ENCODE data around the gene EPPIN. TPM values are rescaled to one million over a fixed set of nuclear protein-coding genes. Genes with fewer than 3 reads are reported as not detected.

Gene EPPIN
- polyA plus RNA-seq, 3 donors from 2014 or later, result not detected

GRCh38 chr20:45564760-45565276, 17.6 kb upstream of the EPPIN start:
- no peak for DNase-seq
- no peak overlapping the region for H3K27ac Mint-ChIP-seq
- no peaks in the 10 kb centered on the region for H3K36me3 Mint-ChIP-seq
- H3K27me3 Mint-ChIP-seq (ENCODE audit: low read depth in 3 of 3), result peaks cover 0 to 5% (median 4%) of the 10 kb centered on the region in 3 donors
- no peak overlapping the region for H3K4me3 Mint-ChIP-seq
- no peaks in the 10 kb centered on the region for H3K4me1 Mint-ChIP-seq
- no peaks in the 10 kb centered on the region for H3K9me3 Mint-ChIP-seq

GRCh38 chr20:45555198-45555597, 8.0 kb upstream of the EPPIN start:
- DNase-seq, result no peak
- Mint-ChIP-seq H3K4me1 (no peaks in the 10 kb centered on the region), H3K27ac (no peak overlapping the region), H3K4me3 (no peak overlapping the region), H3K27me3 (ENCODE audit: low read depth in 3 of 3) (peaks cover 0 to 11% (median 4%) of the 10 kb centered on the region in 3 donors), H3K9me3 (peaks cover 0 to 2% (median 0%) of the 10 kb centered on the region in 6 donors), H3K36me3 (no peaks in the 10 kb centered on the region)

- Mint-ChIP-seq H3K27ac (no peak overlapping the region), H3K4me1 (no peaks in the 10 kb centered on the region)
Observed at GRCh38 chr20:45552456-45552855, 5.3 kb upstream of the EPPIN start.

GRCh38 chr20:45550765-45551164, 3.6 kb upstream of the EPPIN start:
- Mint-ChIP-seq H3K4me3 (no peak overlapping the region), H3K36me3 (no peaks in the 10 kb centered on the region), H3K9me3 (peaks cover 0 to 2% (median 0%) of the 10 kb centered on the region in 6 donors), H3K27ac (no peak overlapping the region), H3K27me3 (ENCODE audit: low read depth in 3 of 3) (peaks cover 0 to 10% (median 5%) of the 10 kb centered on the region in 3 donors), H3K4me1 (no peaks in the 10 kb centered on the region)
- DNase-seq, result no peak

More at GRCh38 chr20:45552456-45552855, 5.3 kb upstream of the EPPIN start:
- Mint-ChIP-seq H3K4me3 (no peak overlapping the region), H3K9me3 (peaks cover 0 to 2% (median 0%) of the 10 kb centered on the region in 6 donors), H3K27me3 (ENCODE audit: low read depth in 3 of 3) (peaks cover 0 to 10% (median 5%) of the 10 kb centered on the region in 3 donors), H3K36me3 (no peaks in the 10 kb centered on the region)
- no peak for DNase-seq

GRCh38 chr20:45548410-45548809, 1.2 kb upstream of the EPPIN start:
- H3K36me3 Mint-ChIP-seq, result no peaks in the 10 kb centered on the region
- H3K27me3 Mint-ChIP-seq (ENCODE audit: low read depth in 3 of 3), result peaks cover 0 to 7% (median 6%) of the 10 kb centered on the region in 3 donors
- no peak overlapping the region for H3K27ac Mint-ChIP-seq
- H3K4me3 Mint-ChIP-seq, result no peak overlapping the region
- H3K9me3 Mint-ChIP-seq, result peaks cover 0 to 2% (median 0%) of the 10 kb centered on the region in 6 donors
- no peaks in the 10 kb centered on the region for H3K4me1 Mint-ChIP-seq
- DNase-seq, result no peak

GRCh38 chr20:45545754-45546453, 1.3 kb downstream of the EPPIN start:
- no peak overlapping the region for H3K4me3 Mint-ChIP-seq
- peaks cover 0 to 2% (median 0%) of the 10 kb centered on the region in 6 donors for H3K9me3 Mint-ChIP-seq
- no peaks in the 10 kb centered on the region for H3K36me3 Mint-ChIP-seq
- no peak for DNase-seq
- H3K4me1 Mint-ChIP-seq, result no peaks in the 10 kb centered on the region
- H3K27me3 Mint-ChIP-seq (ENCODE audit: low read depth in 3 of 3), result peaks cover 0 to 8% (median 7%) of the 10 kb centered on the region in 3 donors
- no peak overlapping the region for H3K27ac Mint-ChIP-seq

- no peak for DNase-seq
- Mint-ChIP-seq H3K36me3 (no peaks in the 10 kb centered on the region), H3K27ac (no peak overlapping the region), H3K4me3 (no peak overlapping the region), H3K9me3 (peaks cover 0 to 2% (median 0%) of the 10 kb centered on the region in 6 donors), H3K27me3 (ENCODE audit: low read depth in 3 of 3) (peaks cover 0 to 6% (median 5%) of the 10 kb centered on the region in 3 donors), H3K4me1 (no peaks in the 10 kb centered on the region)
Observed at GRCh38 chr20:45545351-45545750, 1.9 kb downstream of the EPPIN start.

GRCh38 chr20:45539382-45539781, 7.8 kb downstream of the EPPIN start, which contains the start of gene WFDC6:
Gene WFDC6, minus strand, starts transcription at chr20:45539482. Its CDS starts 75 bp downstream, at chr20:45539407.
- Mint-ChIP-seq H3K4me1 (no peaks in the 10 kb centered on the region), H3K9me3 (no peaks in the 10 kb centered on the region), H3K27ac (no peak within 1 kb of the TSS), H3K4me3 (no peak within 1 kb of the TSS), H3K36me3 (no peaks in the 10 kb centered on the region), H3K27me3 (ENCODE audit: low read depth in 3 of 3) (peaks cover 3 to 13% (median 4%) of the 10 kb centered on the region in 3 donors)
- no peak for DNase-seq

GRCh38 chr20:45538209-45538799, 8.9 kb downstream of the EPPIN start:
- no peak for DNase-seq
- Mint-ChIP-seq H3K27me3 (ENCODE audit: low read depth in 3 of 3) (peaks cover 3 to 11% (median 4%) of the 10 kb centered on the region in 3 donors), H3K36me3 (no peaks in the 10 kb centered on the region), H3K9me3 (no peaks in the 10 kb centered on the region), H3K4me3 (no peak overlapping the region), H3K4me1 (no peaks in the 10 kb centered on the region), H3K27ac (no peak overlapping the region)

GRCh38 chr20:45527294-45527693, 19.9 kb downstream of the EPPIN start:
- H3K27me3 Mint-ChIP-seq (ENCODE audit: low read depth in 3 of 3), result peaks cover 4 to 8% (median 4%) of the 10 kb centered on the region in 3 donors

GRCh38 chr20:45523821-45524220, 23.4 kb downstream of the EPPIN start:
- Mint-ChIP-seq H3K27ac (no peak overlapping the region), H3K36me3 (no peaks in the 10 kb centered on the region), H3K4me1 (no peaks in the 10 kb centered on the region), H3K4me3 (no peak overlapping the region), H3K27me3 (ENCODE audit: low read depth in 3 of 3) (peaks cover 4 to 12% (median 10%) of the 10 kb centered on the region in 3 donors), H3K9me3 (no peaks in the 10 kb centered on the region)
- DNase-seq, result no peak

More at GRCh38 chr20:45527294-45527693, 19.9 kb downstream of the EPPIN start:
- H3K36me3 Mint-ChIP-seq, result no peaks in the 10 kb centered on the region
- DNase-seq, result no peak
- peaks cover 0 to 1% (median 0%) of the 10 kb centered on the region in 6 donors for H3K9me3 Mint-ChIP-seq
- no peak overlapping the region for H3K4me3 Mint-ChIP-seq
- no peak overlapping the region for H3K27ac Mint-ChIP-seq
- H3K4me1 Mint-ChIP-seq, result no peaks in the 10 kb centered on the region

GRCh38 chr20:45518282-45518681, 28.9 kb downstream of the EPPIN start:
- H3K27me3 Mint-ChIP-seq (ENCODE audit: low read depth in 3 of 3), result peaks cover 4 to 9% (median 6%) of the 10 kb centered on the region in 3 donors

GRCh38 chr20:45515147-45515913, 31.9 kb downstream of the EPPIN start, which contains the start of gene SPINT3:
Gene SPINT3, minus strand, starts transcription at chr20:45515622. Its CDS starts 14 bp downstream, at chr20:45515608.
- no peaks in the 10 kb centered on the region for H3K36me3 Mint-ChIP-seq
- no peaks in the 10 kb centered on the region for H3K4me1 Mint-ChIP-seq
- H3K9me3 Mint-ChIP-seq, result no peaks in the 10 kb centered on the region
- no peak for DNase-seq
- H3K27ac Mint-ChIP-seq, result no peak within 1 kb of the TSS
- H3K27me3 Mint-ChIP-seq (ENCODE audit: low read depth in 3 of 3), result peaks cover 4 to 7% (median 6%) of the 10 kb centered on the region in 3 donors
- H3K4me3 Mint-ChIP-seq, result no peak within 1 kb of the TSS

More at GRCh38 chr20:45518282-45518681, 28.9 kb downstream of the EPPIN start:
- Mint-ChIP-seq H3K36me3 (no peaks in the 10 kb centered on the region), H3K9me3 (no peaks in the 10 kb centered on the region), H3K4me1 (no peaks in the 10 kb centered on the region), H3K4me3 (no peak overlapping the region), H3K27ac (no peak overlapping the region)
- no peak for DNase-seq
